GM04504 (cell line): Measurements from ENCODE around the gene MYO1G.
"Not testable (repeated sequence)": the region's sequence is repeated elsewhere in the genome, so short reads cannot be mapped to it uniquely, and the experiment has no call there.

Experiments used
- DNase-seq: peaks from one replicate; pipeline ENCODE4 v3.0.0-alpha.2; 2012; ENCODE audit warnings: low read depth

The MYO1G gene

DNA sequence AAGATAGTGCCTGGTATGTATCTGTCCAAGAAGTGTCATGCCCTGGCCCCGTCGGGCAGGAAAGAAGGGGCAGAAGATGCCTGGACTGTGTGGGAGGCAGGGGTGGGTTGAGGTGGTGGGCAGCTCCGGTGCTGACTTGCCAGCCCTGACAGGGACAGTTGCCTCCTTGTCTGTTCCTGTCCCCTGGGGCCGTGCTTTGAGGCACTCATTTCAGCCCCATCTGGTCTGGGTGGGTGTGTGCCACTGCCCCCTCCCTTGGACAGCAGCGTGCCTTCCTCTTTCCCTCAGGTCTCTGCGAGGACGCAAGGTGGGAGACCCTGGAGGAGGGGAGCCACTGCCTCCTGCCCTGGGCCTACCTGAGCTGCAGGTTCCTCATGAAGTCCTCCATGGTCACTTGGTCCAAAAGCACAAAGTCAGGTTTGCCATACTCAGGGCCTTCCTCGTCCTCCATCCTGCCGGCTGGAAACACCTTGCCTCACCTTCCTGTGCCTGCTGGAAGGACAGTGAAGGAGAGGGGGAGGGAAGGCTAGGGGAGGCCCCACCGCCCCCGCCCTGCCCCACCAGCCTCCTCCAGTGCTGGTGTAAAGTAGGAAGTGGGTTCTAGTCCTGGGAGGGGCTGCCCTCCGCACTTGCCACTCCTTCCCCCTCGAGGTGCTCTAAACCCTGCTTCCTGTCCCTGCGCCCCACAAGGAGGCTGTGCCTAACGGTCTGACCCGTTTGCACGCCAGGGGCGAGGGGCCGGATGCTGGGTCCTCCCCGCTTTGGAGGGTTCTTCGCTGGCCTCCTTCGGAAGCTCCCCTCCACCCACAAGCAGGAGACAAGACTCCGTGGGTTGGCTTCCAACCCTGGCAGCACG lies at the start of gene MYO1G:
Gene MYO1G (minus strand): TSS at position 505 of the 856 bp plus-strand sequence. CDS start 54 bp downstream, at position 451.
- DNase-seq = no peak

- no peak for DNase-seq
These were observed 49.5 kb upstream of the MYO1G start for GRCh38 chr7:45028138-45028919.

DNA sequence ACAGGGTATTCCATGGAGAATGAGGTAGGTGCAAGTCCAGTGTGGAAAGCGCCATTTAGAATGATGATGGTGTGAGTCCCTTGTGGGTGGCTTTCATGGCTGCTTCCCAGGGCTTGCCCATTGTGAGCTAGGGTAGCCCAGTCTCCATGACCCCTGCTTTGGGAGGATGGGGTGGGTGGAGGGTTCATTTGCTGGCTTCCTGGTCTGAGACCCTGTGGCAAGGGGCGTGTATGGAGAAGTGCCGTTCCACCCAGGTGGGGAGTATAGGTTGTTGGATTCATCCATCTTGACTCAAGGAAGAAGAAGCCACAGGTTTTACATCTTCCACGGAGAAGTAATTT lies 48.9 kb upstream of the MYO1G start:
- no peak for DNase-seq

GRCh38 chr7:45026984-45027773 lies 48.4 kb upstream of the MYO1G start:
- peak; percentile 19 for DNase-seq

- no peak for DNase-seq
These were observed 47.2 kb upstream of the MYO1G start for GRCh38 chr7:45026013-45026412.

DNA sequence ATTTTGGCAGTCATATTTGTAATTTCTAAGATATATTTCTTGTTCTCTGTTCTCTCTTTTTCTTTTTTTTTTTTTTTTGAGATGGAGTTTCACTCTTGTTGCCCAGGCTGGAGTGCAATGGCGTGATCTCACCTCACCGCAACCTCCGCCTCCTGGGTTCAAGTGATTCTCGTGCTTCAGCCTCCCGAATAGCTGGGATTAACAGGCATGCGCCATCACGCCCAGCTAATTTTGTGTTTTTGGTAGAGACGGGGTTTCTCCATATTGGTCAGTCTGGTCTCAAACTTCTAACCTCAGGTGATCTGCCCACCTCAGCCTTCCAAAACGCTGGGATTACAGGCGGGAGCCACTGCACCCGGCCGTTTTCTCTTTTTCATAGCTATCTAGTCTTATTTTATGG lies 46.7 kb upstream of the MYO1G start:
- DNase-seq = not testable (repeated sequence)

DNA sequence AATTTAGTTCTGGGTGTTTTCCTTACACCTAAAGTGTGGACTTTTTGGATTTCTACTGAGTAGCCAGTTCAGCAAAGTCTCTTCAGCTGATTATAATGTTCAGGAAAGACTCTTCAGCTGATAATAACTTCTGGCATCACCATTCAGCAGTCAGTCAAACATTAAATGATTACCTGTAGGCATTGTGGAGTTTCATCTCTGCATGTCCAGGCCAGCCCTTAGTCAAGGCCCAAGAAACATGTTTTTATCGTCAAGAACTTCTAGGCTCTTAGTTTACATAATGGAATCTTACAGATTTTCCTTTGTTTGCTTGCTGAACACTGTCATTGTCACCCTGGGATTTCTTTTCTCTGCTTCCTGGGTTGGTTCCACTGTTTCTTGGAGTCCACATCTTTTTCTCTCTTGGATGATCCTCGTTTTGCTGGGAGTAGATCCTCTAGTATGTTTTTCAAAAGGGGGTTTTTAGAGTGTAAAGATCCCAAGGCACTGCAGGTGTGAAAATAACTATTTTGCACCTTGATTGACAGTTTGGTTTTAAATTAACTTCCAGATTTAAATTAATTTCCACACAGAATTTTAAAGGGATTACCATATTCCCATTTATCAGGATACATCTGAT lies 45.4 kb upstream of the MYO1G start:
- DNase-seq = no peak

GRCh38 chr7:45021604-45022296 lies 42.9 kb upstream of the MYO1G start:
- DNase-seq = no peak

- DNase-seq = no peak
These were observed 42.1 kb upstream of the MYO1G start for GRCh38 chr7:45020915-45021314.

DNA sequence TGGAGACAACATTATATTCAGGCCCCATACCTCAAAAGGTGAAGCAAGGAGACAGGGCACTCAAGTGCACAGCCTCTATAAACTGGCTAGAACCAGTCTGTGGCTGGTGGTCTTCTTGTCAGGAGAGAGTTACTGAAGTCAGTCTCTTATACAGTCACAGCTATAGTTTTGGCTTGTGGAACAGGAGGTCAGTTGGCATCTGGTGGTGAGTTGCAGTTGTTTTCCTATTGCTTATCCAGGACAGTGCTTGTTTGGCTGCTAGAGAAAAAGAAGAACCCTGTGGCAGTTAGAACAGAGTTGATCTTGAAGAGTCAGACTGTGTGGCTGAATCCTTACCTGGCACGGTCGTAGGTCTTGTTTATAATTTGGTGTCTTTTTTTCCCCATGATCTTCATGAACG lies 38.4 kb upstream of the MYO1G start:
- no peak for DNase-seq

DNA sequence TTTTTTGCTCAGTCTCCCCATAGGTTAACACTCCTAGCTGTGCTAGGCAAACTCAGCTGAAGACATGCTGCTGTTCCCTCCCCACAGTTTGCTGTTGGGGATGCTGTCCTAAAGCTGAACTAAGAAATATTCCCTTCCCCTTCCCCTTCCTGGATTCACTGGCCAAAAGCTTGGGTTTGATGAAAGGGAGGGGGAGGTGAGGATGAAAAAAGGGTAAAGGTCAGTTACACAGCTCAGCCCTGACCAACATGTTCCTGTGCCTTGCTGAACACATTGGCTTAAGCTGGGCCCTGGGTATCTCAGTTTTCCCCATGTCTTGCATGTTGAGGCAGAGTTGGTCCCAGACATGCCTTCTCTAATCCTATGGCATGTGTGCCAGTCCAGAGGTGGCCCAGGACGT lies 36.5 kb upstream of the MYO1G start:
- DNase-seq = no peak

GRCh38 chr7:45013465-45013967 lies 34.7 kb upstream of the MYO1G start:
- no peak for DNase-seq

DNA sequence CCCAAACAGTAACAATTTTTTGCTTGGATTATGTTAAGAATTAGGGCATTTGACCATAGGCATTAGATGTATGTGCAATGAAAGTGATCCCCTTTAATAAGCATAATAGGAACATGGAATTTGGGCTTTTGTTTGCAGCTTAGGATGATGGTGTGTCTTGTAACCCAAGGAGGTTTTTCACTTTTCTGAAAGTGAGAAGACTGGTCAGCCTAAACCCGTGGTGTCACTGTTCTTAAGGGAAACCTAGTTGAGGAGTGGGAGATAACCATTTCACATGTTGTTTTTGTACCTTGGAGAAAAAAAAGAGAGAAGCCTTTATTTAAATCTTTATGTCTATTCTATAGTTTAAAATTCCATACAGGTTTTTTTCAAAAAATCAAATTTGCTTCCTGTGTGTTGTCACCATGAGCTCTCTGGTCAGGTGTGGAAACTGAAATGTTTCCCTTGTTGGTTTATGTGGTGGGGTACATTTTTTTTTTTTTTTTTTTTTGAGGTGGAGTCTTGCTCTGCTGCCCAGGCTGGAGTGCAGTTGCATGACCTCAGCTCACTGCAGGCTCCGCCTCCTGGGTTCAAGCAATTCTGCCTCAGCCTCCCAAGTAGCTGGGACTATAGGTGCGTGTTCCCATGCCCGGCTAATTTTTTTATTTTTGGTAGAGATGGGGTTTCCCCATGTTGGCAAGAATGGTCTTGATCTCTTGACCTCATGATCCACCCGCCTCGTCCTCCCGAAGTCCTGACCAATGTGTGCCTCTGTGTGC lies 28.9 kb upstream of the MYO1G start:
- DNase-seq = no peak

DNA sequence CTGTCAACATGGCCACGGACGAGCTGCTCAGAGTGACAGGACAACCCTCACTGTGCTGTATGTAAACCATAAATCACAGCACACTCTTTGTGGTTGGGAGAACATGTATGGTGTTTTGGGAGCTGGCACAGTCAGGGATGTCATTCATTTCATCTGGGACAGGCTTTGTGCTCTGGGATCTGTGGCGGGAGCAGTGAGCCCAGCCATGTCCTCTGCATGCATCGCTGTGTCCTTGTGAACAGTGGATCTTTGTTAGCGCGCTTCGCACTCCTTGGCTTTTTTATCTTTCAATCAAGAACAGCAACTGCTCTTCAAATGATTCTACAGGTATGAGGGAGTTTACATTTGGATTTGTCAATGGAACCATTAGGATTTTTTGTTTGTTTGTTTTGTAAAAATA lies 28.3 kb upstream of the MYO1G start:
- no peak for DNase-seq

GRCh38 chr7:45003789-45004188 lies 25.0 kb upstream of the MYO1G start:
- no peak for DNase-seq

GRCh38 chr7:45001826-45002225 lies 23.0 kb upstream of the MYO1G start:
- DNase-seq = no peak

DNA sequence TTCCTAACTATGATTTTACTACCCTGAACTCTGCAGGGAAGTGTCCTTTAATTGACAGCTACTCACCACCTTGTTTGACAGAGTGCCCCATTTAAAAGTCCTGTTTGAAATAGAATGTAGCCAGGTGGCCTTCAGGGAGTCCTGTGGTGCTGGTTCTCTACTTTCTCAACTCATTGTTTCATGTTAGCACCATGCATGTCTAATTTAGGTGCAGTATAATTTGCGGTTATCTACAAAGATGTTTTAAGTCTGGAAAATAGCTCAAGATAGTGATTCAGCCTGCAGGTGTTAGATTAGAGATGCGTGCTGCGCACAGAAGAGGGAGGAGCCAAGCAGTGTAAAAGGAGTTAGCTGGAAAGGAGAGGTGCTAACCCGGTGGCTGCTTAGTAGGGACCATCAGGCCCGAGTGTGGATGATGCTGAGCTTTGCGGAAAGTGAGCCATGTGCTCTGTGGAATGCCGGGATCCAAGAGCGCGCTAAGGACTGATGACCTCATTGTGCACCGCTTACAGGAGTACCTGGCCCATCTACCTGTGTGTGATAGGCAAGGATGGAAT lies 22.4 kb upstream of the MYO1G start:
- DNase-seq = no peak

DNA sequence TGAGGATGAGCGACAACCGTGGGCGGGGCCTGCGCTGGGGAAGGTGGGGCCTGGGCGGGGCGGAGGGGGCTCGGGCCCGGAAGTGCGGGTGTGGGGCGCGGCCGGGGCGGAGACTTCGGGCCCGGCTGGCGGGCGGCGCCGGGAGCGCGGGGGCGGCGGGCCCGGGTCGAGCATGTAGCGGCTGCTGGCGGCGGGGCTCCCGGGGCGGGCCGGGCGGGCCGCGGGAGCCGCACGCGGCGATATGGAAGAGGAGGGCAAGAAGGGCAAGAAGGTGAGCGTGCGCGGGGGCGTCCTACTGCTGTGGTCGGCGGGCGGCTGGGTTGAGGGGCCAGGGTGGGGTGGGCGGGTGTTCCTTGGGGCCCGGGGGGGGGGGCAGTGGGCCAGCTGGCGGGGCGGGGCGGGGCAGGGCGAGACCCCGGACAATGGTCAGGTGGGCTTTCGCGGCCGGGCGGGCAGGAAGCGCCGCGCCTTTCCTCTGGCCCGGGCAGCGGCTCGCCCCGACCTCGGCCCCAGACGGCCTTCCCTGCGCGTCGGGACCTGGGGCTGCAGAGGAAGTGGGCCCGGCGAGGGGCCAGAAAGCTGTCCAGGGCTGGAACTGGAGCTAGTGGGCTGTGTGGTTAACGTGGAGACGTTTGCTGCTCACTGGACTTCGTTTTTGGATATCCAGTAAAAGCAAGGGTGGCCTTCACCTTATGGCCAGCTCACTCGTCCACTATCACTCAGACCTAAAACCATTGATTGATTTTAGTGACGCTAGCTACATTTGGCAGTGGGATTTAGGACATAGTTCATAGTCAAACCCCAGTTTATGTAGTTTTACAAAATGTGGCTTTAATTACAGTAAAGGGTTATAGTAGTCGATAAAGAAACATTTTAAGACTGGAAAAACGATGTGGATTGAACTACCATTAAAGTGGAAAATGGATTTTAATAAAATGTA lies 21.5 kb upstream of the MYO1G start, which contains the start of gene CCM2:
Gene CCM2 (plus strand): TSS at position 109 of the 940 bp plus-strand sequence. CDS start 133 bp downstream, at position 242.
- DNase-seq = no peak
